Measurements from ENCODE around the gene RGPD4.

Gene RGPD4

DNA sequence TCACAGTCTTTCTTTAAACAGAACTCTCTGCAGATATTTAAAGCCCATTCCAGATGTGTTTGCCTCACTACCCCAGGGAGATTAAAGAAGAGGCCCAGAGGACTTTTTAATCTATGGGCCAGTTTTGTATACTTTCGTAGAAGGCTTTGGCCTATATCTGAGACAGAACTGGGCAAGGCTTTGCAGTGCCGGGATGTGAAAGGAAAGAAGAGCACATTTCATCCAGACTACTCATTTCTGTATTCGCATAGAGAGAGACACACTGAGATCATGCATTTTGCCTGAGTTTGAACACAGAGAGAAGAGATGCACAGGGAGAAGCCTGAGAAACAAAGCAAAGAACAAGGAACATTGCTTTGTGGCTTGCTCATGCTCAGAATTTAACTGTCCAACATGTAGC lies 104.7 kb downstream of the RGPD4 start:
- no peak overlapping the region for H3K9ac ChIP-seq (ENCODE audit: low read length)
- H3K9me3 ChIP-seq (ENCODE audit: control insufficient read depth, low read length), result no peaks in the 10 kb centered on the region
- H3K27me3 ChIP-seq (replicated peaks; ENCODE audit: control insufficient read depth, insufficient read depth, low read length), result peaks cover 5% of the 10 kb centered on the region
- H3K4me1 ChIP-seq (ENCODE audit: control insufficient read depth, insufficient read depth, low read length), result peaks cover 10% of the 10 kb centered on the region
- H3K36me3 ChIP-seq (ENCODE audit: control insufficient read depth, insufficient read depth, low read length, severe bottlenecking), result no peaks in the 10 kb centered on the region
- no peak overlapping the region for H3K4me3 ChIP-seq (ENCODE audit: low read length)
- peak; percentile 6 for DNase-seq (ENCODE audit: low read depth)

- DNase-seq (ENCODE audit: low read depth), result peak; percentile 84
- no peak overlapping the region for H3K9ac ChIP-seq (ENCODE audit: low read length)
- H3K36me3 ChIP-seq (ENCODE audit: control insufficient read depth, insufficient read depth, low read length, severe bottlenecking), result no peaks in the 10 kb centered on the region
- no peak overlapping the region for H3K4me3 ChIP-seq (ENCODE audit: low read length)
- peaks cover 6% of the 10 kb centered on the region for H3K4me1 ChIP-seq (ENCODE audit: control insufficient read depth, insufficient read depth, low read length)
- H3K27me3 ChIP-seq (replicated peaks; ENCODE audit: control insufficient read depth, insufficient read depth, low read length), result peaks cover 5% of the 10 kb centered on the region
- no peaks in the 10 kb centered on the region for H3K9me3 ChIP-seq (ENCODE audit: control insufficient read depth, low read length)
These were observed 105.8 kb downstream of the RGPD4 start for GRCh38 chr2:107932488-107932887.

GRCh38 chr2:107932979-107933378 lies 106.3 kb downstream of the RGPD4 start:
- Histone ChIP-seq H3K9ac (ENCODE audit: low read length) (no peak overlapping the region), H3K4me3 (ENCODE audit: low read length) (no peak overlapping the region), H3K36me3 (ENCODE audit: control insufficient read depth, insufficient read depth, low read length, severe bottlenecking) (no peaks in the 10 kb centered on the region), H3K27me3 (replicated peaks; ENCODE audit: control insufficient read depth, insufficient read depth, low read length) (peaks cover 8% of the 10 kb centered on the region), H3K4me1 (ENCODE audit: control insufficient read depth, insufficient read depth, low read length) (peaks cover 6% of the 10 kb centered on the region), H3K9me3 (ENCODE audit: control insufficient read depth, low read length) (no peaks in the 10 kb centered on the region)
- DNase-seq (ENCODE audit: low read depth), result peak; percentile 77

- Histone ChIP-seq H3K4me3 (ENCODE audit: low read length) (no peak overlapping the region), H3K4me1 (ENCODE audit: control insufficient read depth, insufficient read depth, low read length) (peaks cover 6% of the 10 kb centered on the region), H3K9ac (ENCODE audit: low read length) (no peak overlapping the region), H3K36me3 (ENCODE audit: control insufficient read depth, insufficient read depth, low read length, severe bottlenecking) (no peaks in the 10 kb centered on the region), H3K9me3 (ENCODE audit: control insufficient read depth, low read length) (no peaks in the 10 kb centered on the region), H3K27me3 (replicated peaks; ENCODE audit: control insufficient read depth, insufficient read depth, low read length) (peaks cover 8% of the 10 kb centered on the region)
- peak; percentile 21 for DNase-seq (ENCODE audit: low read depth)
These were observed 110.0 kb downstream of the RGPD4 start for GRCh38 chr2:107936433-107937359.
